Stimulated activated CD4-positive, alpha-beta T cell treated with anti-CD3 and anti-CD28 coated beads, Interleukin-15, amount 100 ng/mL, for 24 hours (primary cell): ENCODE measurements around the gene PDSS2.
"Not testable (repeated sequence)": the region's sequence is repeated elsewhere in the genome, so short reads cannot be mapped to it uniquely, and the experiment has no call there.

Experiments
- DNase-seq: peaks from one replicate; pipeline ENCODE4 v3.0.0-alpha.2; 2020

The PDSS2 gene

GRCh38 chr6:107413966-107414645, 45.3 kb downstream of the PDSS2 start:
- DNase-seq, result no peak

DNA sequence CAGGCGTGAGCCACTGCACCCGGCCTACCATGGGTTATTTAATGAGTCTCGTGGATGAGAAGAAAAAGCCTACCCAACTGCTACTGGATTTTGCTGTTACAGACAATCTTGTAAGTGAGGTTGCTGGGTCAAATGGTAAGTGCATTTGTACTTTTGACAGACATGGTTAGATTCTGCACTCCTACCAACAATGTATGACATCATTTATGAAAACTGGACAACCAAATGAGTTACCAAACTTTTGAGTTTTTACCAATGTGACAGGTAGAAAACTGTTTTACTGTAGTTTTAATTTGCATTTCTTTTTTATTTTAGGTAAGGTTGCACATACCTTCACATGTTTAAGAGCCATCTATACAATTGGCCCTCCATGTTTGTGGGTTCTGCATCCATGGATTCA, 48.2 kb downstream of the PDSS2 start:
- DNase-seq, result no peak

DNA sequence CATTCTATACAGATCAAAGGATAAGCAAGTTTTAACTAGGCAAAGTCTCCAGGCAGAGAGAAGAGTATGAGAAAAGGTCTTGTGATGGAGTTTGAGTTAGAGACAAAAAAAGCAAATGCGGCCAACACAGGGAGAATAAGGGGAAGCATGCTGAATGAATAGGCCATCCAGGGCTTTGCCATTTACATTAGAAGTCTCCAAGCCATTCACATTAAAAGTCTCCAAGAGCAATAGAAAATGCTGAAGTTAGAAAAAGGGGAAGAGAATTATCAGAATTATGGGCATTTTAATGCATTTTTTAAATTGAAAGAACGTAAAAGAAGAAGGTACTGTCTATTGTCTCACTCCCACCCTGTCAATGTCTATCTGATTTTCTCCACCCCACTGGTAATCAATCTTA, 49.4 kb downstream of the PDSS2 start:
- no peak for DNase-seq

DNA sequence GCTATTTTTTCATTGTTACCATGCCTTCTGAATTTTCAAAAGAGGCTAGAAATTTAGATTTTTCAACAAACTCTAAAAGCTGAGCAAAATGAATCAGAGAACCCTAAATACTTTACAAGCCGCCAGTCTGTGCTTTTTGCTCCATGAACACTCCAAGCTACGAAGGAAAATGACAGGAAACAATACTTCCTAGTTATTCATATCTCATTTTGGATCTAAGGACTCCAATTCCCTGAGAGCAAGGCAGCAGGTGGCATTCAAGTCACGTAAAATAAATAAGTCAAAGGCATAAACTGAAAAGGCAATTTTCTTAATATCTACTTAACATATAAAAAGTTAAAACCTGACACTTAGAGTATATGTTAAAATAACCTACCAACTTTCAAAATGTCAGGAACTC, 50.6 kb downstream of the PDSS2 start:
- no peak for DNase-seq

GRCh38 chr6:107405002-107405401, 54.4 kb downstream of the PDSS2 start:
- no peak for DNase-seq

GRCh38 chr6:107402533-107402932, 56.8 kb downstream of the PDSS2 start:
- no peak for DNase-seq

- no peak for DNase-seq
Observed at GRCh38 chr6:107401573-107401972, 57.8 kb downstream of the PDSS2 start.

DNA sequence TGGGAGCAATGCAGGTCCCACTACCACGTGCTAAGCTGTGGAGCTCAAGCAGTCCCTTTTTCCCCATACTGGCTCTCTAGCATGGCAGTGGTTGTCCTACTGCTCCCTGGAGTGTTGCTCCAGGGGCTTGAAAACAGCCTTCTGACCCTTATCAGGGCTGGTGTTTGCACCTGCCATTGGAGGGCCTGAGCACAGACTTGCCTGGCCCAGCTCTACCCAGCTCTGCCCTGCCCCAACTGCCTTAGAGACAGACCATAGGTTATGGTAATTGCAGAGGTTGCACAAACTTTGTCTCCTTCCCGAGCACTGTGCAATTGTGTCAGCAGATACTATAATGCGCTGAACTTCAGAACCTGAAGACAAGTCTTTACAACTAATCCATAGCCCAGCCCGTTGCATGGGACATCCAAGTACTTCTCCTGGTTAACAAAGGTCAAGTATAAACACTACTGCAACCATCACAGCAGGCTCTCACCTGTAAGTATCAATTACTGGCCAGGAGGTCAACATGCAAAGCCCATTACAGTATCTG, 58.7 kb downstream of the PDSS2 start:
- no peak for DNase-seq

DNA sequence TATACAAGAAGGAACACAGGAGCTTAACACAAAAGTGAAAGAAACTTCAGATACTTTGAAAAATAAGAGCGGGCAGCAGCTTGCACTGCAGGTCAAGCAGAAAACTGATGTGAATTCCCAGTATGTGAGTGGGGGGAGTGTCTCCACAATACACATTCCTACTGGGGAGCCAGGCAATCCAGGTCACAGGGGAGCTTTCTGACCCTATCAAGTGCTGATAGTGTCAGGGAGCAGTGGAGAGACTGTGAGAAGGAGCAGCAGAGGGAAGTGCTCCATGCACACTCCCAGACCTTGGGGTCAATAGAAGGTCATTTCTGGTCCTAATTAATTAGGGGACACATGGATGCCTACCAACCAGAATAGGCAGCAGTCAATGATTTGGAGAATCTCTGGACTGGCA, 59.4 kb downstream of the PDSS2 start:
- DNase-seq, result no peak

- no peak for DNase-seq
Observed at GRCh38 chr6:107398001-107398400, 61.4 kb downstream of the PDSS2 start.

DNA sequence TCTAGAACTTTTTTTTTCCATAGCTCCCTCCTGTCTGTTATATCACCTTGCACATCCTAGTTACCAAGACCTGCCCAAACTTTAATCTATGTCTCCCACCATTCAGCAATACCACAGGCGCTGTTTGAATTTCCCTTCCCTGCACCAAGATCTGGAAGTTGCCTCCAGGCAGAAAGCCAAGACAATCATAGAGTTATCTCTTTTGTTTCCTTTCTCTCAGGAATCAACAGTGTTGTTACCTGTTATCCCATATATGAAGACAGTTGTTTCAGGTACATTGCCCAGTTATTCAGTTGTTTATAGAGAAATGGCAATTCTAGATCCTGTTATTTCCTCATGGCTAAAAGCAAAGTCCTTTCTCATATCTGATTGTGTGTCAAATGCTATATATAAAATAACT, 63.2 kb downstream of the PDSS2 start:
- DNase-seq, result no peak

GRCh38 chr6:107392069-107392468, 67.3 kb downstream of the PDSS2 start:
- DNase-seq, result no peak

DNA sequence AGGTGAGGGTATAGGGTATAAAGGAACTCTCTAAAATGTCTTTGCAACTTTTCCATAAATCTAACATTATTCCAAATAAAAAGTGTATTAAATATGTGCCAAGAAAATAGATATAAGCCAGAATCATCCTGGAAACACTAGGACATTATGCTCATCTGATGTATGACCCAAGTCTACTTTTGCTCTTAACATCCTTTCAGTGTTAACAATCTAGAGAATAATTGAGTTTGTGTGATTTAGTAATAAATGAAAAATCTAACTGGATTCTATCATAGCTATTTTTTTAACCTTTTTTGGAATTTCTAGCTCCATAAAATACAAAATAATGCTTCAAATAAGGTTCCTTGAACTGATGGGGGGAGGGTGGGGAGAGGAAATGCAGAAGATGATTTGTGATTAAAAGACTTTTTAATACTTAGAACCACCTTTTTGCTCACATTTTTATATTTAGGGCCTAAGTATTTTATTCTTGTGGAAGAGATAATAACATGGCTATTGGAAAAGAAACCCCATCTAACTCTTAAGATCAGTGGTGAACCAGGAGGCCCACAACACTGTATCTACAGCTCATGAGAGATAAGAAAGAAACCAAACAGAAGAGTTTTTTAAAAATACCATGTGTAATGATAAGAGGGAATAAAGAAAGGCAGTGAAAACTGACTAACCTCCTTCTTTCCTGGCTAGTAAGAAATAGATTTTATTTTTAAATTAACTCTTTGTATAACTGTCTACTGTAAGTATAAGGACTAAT, 68.5 kb downstream of the PDSS2 start:
- no peak for DNase-seq

DNA sequence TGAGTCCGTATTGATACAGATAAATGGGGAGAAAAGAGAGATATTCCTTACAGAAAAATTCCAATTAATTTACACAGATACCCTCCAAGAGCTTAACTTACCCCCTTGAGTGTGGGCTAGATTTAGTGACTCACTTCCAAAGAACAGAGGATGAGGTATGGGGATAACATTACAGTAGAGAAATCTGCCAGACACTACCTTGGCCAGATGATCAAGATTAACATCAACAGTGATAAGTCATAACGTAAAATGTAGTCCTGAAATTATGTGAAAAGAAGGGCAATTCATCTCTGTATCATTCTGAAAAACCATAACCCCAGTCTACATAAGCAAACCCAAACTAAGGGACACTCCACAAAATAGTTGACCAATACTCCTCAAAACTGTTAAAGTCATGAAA, 69.3 kb downstream of the PDSS2 start:
- DNase-seq, result no peak

GRCh38 chr6:107386904-107387303, 72.5 kb downstream of the PDSS2 start:
- no peak for DNase-seq

DNA sequence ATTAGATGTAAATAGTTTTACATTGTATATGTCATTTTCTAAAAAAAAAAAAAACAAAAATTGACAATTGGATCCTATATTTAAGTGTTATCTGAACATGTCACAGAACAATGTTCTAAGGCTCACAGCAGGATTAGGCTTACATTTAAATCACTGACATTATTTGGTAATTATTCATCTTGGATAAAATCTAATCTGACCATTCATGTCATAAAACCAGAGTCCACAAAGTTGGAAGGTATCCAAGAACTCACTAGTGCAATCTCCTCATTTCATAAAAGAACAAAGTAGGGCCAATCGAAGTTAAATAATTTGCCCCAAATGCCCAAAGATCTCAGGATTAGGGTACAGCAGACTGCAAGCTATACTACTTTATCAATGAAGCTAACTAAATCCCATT, 73.0 kb downstream of the PDSS2 start:
- DNase-seq, result no peak

DNA sequence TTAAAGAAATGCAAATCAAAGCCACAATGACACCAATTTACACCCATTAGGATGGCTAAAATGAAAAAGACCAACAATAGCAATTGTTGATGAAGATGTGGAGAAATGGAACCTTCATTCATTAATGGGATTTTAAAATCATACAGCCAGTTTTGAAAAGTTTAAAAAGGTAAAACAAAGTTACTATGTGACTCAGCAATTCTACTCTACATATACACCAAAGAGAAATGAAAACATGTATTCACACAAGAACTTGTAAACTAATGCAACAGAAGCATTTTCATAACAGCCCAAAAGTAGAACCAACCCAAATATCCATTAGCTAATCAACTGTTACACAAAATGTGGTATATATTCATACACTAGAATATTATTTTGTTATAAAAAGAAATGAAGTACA, 75.7 kb downstream of the PDSS2 start:
- no peak for DNase-seq

- DNase-seq, result no peak
Observed at GRCh38 chr6:107374264-107374663, 85.1 kb downstream of the PDSS2 start.

DNA sequence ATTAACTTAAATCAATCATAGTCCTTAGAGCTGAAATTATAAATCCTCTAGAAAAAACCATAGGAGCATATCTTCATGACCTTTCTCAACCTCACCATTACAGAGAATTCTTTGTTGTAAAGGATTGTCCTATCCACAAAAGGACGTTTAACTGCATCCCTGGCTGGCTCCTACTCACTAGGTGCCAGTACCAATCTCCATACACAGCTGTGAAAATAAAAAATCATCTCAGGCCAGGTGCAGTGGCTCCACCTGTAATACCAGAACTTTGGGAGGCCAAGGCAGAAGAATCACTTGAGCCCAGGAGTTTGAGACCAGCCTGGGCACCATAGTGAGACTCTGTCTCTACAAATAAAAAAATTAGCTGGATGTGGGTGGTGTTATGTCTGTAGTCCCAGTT, 89.9 kb downstream of the PDSS2 start:
- DNase-seq, result no peak

GRCh38 chr6:107368471-107368870, 90.9 kb downstream of the PDSS2 start:
- DNase-seq, result no peak

DNA sequence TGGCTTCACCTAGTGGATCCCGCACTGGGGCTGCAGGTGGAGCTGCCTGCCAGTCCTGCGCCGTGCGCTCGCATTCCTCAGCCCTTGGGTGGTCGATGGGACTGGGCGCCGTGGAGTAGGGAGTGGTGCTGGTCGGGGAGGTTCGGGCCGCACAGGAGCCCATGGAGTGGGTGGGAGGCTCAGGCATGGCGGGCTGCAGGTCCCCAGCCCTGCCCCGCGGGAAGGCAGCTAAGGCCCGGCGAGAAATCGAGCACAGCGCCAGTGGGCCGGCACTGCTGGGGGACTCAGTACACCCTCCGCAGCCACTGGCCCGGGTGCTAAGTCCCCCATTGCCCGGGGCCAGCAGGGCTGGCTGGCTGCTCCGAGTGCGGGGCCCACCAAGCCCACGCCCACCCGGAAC, 95.2 kb downstream of the PDSS2 start:
- DNase-seq, result not testable (repeated sequence)

DNA sequence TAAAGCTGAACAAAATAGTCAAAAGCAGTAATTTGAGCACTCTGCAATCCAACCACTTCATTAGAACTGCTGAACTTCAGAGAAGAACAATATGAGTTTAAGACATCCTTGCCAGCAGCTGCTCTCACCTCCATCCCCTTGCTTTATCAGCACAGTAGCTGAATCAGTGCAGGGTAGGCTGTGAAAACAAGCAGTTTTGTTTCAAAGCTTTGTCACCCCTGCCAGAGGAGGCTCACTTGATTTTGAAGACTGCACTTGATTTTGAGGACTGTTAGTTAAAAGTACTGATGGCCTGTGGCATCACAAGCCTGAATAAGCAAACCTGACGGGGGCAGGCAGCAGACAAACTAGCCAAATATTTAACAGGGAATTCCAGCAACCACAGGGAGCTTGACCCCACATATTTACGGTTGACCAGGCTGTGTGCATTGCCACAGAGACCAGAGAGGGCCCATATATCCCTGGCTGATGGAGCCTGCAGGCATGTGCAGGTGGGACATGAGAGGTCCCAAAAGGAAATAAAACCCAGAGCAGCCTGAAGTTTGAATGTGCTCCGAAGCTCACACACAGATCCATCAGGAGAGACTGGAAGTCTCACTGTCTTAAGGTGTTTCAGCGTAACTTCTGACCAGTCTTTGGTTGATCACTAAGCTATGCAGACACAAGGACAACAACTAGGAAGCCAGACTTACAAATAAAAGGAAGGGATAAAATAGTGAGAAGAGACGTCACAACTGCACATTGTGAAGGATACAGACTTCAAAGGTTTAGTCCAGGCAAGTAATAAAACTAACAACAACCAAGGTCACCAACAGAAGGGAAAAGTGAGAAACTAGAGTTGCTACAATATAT, 97.4 kb downstream of the PDSS2 start:
- DNase-seq, result no peak

DNA sequence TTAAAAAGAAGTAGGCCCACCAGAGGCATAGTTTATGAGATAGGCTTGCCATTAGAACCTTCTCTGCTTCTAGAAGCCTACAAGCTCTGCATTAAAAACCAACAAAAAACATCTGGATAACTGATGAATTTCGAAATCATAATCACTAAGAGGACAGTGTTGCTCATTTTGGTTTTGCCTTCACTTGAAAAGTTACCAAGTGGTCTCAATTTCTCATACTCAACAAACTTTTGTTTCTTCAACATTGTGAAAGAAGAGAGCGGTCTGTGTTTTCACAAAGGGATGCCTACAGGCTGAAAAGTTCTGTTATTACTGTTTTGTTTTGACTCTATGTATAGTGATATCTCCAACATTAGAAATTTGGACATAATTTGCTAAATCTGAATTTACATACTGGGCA, 98.9 kb downstream of the PDSS2 start:
- no peak for DNase-seq

- no peak for DNase-seq
Observed at GRCh38 chr6:107357842-107358241, 101.5 kb downstream of the PDSS2 start.
